Endothelial cell of umbilical vein (primary cell): Measurements from ENCODE around the gene NELFE. TPM values are rescaled to one million over a fixed set of nuclear protein-coding genes. Genes with fewer than 3 reads are reported as not detected.

Experiments
- BruUV-seq: library from RNA; stranded (reverse); fragments of 400-500 nt; replicated peaks from 2 replicates; lab custom pipeline; 2021; lab: Mats Ljungman, UMichigan
- CTCF ChIA-PET: fragments of 300-600, 350-600 bp; sonication (Branson Sonifier 250); formaldehyde crosslinking; loops from one replicate; lab custom pipeline; 2021; ENCODE audit warnings: antibody characterized with exemption, inconsistent platforms; lab: Charles Lee
- POLR2A ChIA-PET: fragments of 300-600, 350-600 bp; sonication (Branson Sonifier 250); formaldehyde crosslinking; loops from one replicate; lab custom pipeline; 2021; ENCODE audit warnings: antibody characterized with exemption, inconsistent platforms; lab: Charles Lee
- DNase-seq: peaks from one replicate; pipeline ENCODE4 v3.0.0-alpha.2; 2011; ENCODE audit warnings: low read depth, low spot score
- FAIRE-seq: peaks from 2 replicates; lab custom pipeline; 2011; peaks lifted over from hg19 to GRCh38; lab: Jason Lieb, UNC
- H2AFZ ChIP-seq: 2 replicates; pipeline ENCODE4 v1.6.0; 2012; ENCODE audit warnings: low read depth, low read length, control low read depth, inconsistent platforms
- H3K27ac ChIP-seq: 2 replicates; pipeline ENCODE4 v1.5.1; 2011; ENCODE audit warnings: low read depth, mild to moderate bottlenecking, control low read depth, low read length, moderate library complexity; ENCODE audit not compliant: insufficient read depth
- H3K27me3 ChIP-seq, 2 experiments: 2 replicates each; pipeline versions ENCODE4 v1.6.0 to v1.6.1; 2011; ENCODE audit warnings: low read length in 2 of 2, mixed read lengths in 1 of 2; ENCODE audit not compliant: control insufficient read depth in 2 of 2, insufficient read depth in 2 of 2
- H3K36me3 ChIP-seq, 2 experiments: 2 replicates in 1 of 2; 3 replicates in 1 of 2; pipeline ENCODE4 v1.5.1; 2011; ENCODE audit warnings: low read length in 2 of 2, mild to moderate bottlenecking in 1 of 2, moderate library complexity in 1 of 2; ENCODE audit not compliant: control insufficient read depth in 2 of 2, insufficient read depth in 2 of 2; ENCODE audit errors: extremely low read depth in 1 of 2
- H3K4me1 ChIP-seq: 3 replicates; pipeline ENCODE4 v1.5.1; 2011; ENCODE audit warnings: mild to moderate bottlenecking, low read length; ENCODE audit not compliant: control insufficient read depth, insufficient read depth; ENCODE audit errors: extremely low read depth
- H3K4me2 ChIP-seq: 2 replicates; pipeline ENCODE4 v1.6.1; 2011; ENCODE audit warnings: low read length, control low read depth, mixed read lengths; ENCODE audit not compliant: insufficient read depth
- H3K4me3 ChIP-seq, 3 experiments: fragments of 200-600 bp in 1 of 3; sonication (generic), shearing (Covaris generic) in 1 of 3; replicated peaks in 1 of 3; 2 replicates each; pipeline ENCODE4 v1.5.1; 2011 to 2016; ENCODE audit warnings: control low read depth in 3 of 3, low read length in 3 of 3, mild to moderate bottlenecking in 2 of 3, inconsistent platforms in 1 of 3, low read depth in 1 of 3, moderate library complexity in 1 of 3; ENCODE audit not compliant: insufficient read depth in 1 of 3
- H3K79me2 ChIP-seq: 2 replicates; pipeline ENCODE4 v1.6.0; 2012; ENCODE audit warnings: low read length, inconsistent platforms; ENCODE audit not compliant: control insufficient read depth, insufficient read depth
- H3K9ac ChIP-seq: replicated peaks from 2 replicates; pipeline ENCODE3; 2011; ENCODE audit warnings: low read length, control low read depth; ENCODE audit not compliant: insufficient read depth; ENCODE audit errors: extremely low read depth
- H3K9me1 ChIP-seq: replicated peaks from 3 replicates; pipeline ENCODE4 v1.6.0; 2011; ENCODE audit warnings: mild to moderate bottlenecking, low read length; ENCODE audit not compliant: control insufficient read depth, insufficient read depth; ENCODE audit errors: extremely low read depth
- H3K9me3 ChIP-seq: replicated peaks from 2 replicates; pipeline ENCODE4 v1.5.1; 2012; ENCODE audit warnings: low read length, inconsistent platforms; ENCODE audit not compliant: control insufficient read depth, insufficient read depth
- H4K20me1 ChIP-seq: replicated peaks from 2 replicates; pipeline ENCODE3; 2011; ENCODE audit warnings: mild to moderate bottlenecking, low read length; ENCODE audit not compliant: control insufficient read depth, insufficient read depth; ENCODE audit errors: extremely low read depth
- CTCF ChIP-seq, 2 donors: IDR thresholded peaks; 1 replicate in 1 of 2; 2 replicates in 1 of 2; pipeline ENCODE4 v1.5.1; 2011; ENCODE audit warnings: low read length in 2 of 2, mild to moderate bottlenecking in 2 of 2, moderate library complexity in 2 of 2, control low read depth in 1 of 2, inconsistent platforms in 1 of 2, low read depth in 1 of 2; ENCODE audit not compliant: insufficient read depth in 1 of 2; ENCODE audit errors: extremely low read depth in 1 of 2
- EZH2 ChIP-seq: IDR thresholded peaks from 2 replicates; pipeline ENCODE4 v1.6.1; 2012; ENCODE audit warnings: borderline replicate concordance, low read depth, mild to moderate bottlenecking, moderate library complexity, low read length, inconsistent platforms; ENCODE audit not compliant: severe bottlenecking
- FOS ChIP-seq: IDR thresholded peaks from 2 replicates; pipeline ENCODE4 v1.6.1; 2011; ENCODE audit warnings: mild to moderate bottlenecking, low read length, moderate library complexity, borderline replicate concordance; ENCODE audit not compliant: insufficient read depth
- GATA2 ChIP-seq: IDR thresholded peaks from 2 replicates; pipeline ENCODE4 v1.7.0; 2011; ENCODE audit warnings: low read depth, mild to moderate bottlenecking, moderate library complexity, mixed read lengths, low read length; ENCODE audit not compliant: insufficient read length, insufficient read depth
- JUN ChIP-seq: IDR thresholded peaks from 2 replicates; pipeline ENCODE4 v1.6.1; 2011; ENCODE audit warnings: borderline replicate concordance, low read depth; ENCODE audit not compliant: insufficient read length, insufficient read depth
- MAX ChIP-seq: IDR thresholded peaks from 2 replicates; pipeline ENCODE4 v1.6.1; 2011; ENCODE audit not compliant: insufficient read depth, insufficient read length
- MYC ChIP-seq: IDR thresholded peaks from one replicate; pipeline ENCODE4 v1.6.1; 2011; ENCODE audit warnings: mild to moderate bottlenecking, low read depth, low read length
- POLR2A ChIP-seq: IDR thresholded peaks from 2 replicates; pipeline ENCODE4 v1.6.1; 2012; ENCODE audit warnings: low read depth, mild to moderate bottlenecking, control low read depth, low read length
- POLR2AphosphoS5 ChIP-seq: IDR thresholded peaks from 2 replicates; pipeline ENCODE4 v1.6.1; 2012; ENCODE audit warnings: low read depth, mild to moderate bottlenecking, control low read depth, low read length, moderate library complexity; ENCODE audit not compliant: insufficient read depth
- dilution Hi-C: fragments of 300-500 bp; cut with MboI; formaldehyde crosslinking; loops from one replicate; pipeline ENCODE4 v1.15.0; 2019; ENCODE audit warnings: low sequenced_read_pairs; ENCODE audit not compliant: extremely low pct_ligation_motif_present
- intact Hi-C: fragments of 100-400 bp; cut with micrococcal nuclease; formaldehyde crosslinking; loops from one replicate; pipeline ENCODE4 v1.10.0; 2022
- polyA plus RNA-seq, 4 experiments: library from polyadenylated mRNA; depleted of rRNA in 3 of 4; stranded (reverse) in 3 of 4; unstranded in 1 of 4; fragments of >200 nt; gene quantifications; 2 replicates each; pipeline versions ENCODE4 v1.2.1 to v1.2.3, GENCODE V29; 2011 to 2012; ENCODE audit warnings: missing spikeins in 1 of 4
- total RNA-seq: library from RNA; stranded (reverse); gene quantifications from 2 replicates; pipeline ENCODE4 v1.2.3, GENCODE V29; 2021

The NELFE gene
- total and polyA plus RNA-seq, 2 donors (not counting 3 experiments of a cell fraction or from before 2014, with no cell fraction given) = 55.8 to 68.5 TPM

GRCh38 chr6:31967926-31968320, 9.2 kb upstream of the NELFE start:
- Histone ChIP-seq H3K9me1 (no peaks in the 10 kb centered on the region), H3K79me2 (peaks cover 20% of the 10 kb centered on the region), H3K4me3 (no peak overlapping the region), H2AFZ (no peak overlapping the region), H3K9ac (no peak overlapping the region), H3K4me1 (peaks cover 12% of the 10 kb centered on the region), H3K9me3 (no peaks in the 10 kb centered on the region), H3K27ac (no peak overlapping the region), H3K27me3 (no peaks in the 10 kb centered on the region), H4K20me1 (no peaks in the 10 kb centered on the region), H3K36me3 (peaks cover 9 to 48% of the 10 kb centered on the region in 2 experiments), H3K4me2 (no peak overlapping the region)
- DNase-seq (no peak), FAIRE-seq (no peak)
- no TSS peak for BruUV-seq
- POLR2A ChIA-PET = no interaction called here
- dilution Hi-C loops (no loop called here), intact Hi-C loops (no loop called here)
- CTCF ChIA-PET = no interaction called here
- TF ChIP-seq FOS (no peak), GATA2 (no peak), CTCF (IDR thresholded peaks at IDR 0.05; ENCODE audit: extremely low read depth in 1 of 2, insufficient read depth in 1 of 2, low read depth in 1 of 2, low read length in 2 of 2) (no peak), MAX (no peak), EZH2 (no peak), POLR2A (no peak), JUN (no peak), MYC (no peak), POLR2AphosphoS5 (no peak)
